DND-41 (cell line): ENCODE results near the gene ZSCAN12.
A peak's percentile ranks its signal among the peaks of the same experiment; 100 is the strongest.

Source experiments
- ATAC-seq: fragments of 200-7000 bp; cut with Tn5 transposase; 3 replicates; pipeline ENCODE4 v1.9.1; 2021; ENCODE audit warnings: low read depth; ENCODE audit not compliant: insufficient read depth
- DNase-seq: peaks from one replicate; pipeline ENCODE4 v3.0.0-alpha.2; 2020
- H2AFZ ChIP-seq: 2 replicates; pipeline ENCODE4 v1.6.0; 2012; ENCODE audit warnings: low read depth, low read length
- H3K27ac ChIP-seq: 2 replicates; pipeline ENCODE4 v1.5.1; 2012; ENCODE audit warnings: low read length, inconsistent platforms
- H3K27me3 ChIP-seq: fragments of 200-600 bp; sonication (generic); 2 replicates; pipeline ENCODE4 v1.6.0; 2012; ENCODE audit warnings: low read length, mild to moderate bottlenecking, inconsistent platforms; ENCODE audit not compliant: insufficient read depth, poor library complexity
- H3K36me3 ChIP-seq: 2 replicates; pipeline ENCODE4 v1.5.1; 2012; ENCODE audit warnings: low read length, inconsistent platforms; ENCODE audit not compliant: insufficient read depth
- H3K4me1 ChIP-seq: 2 replicates; pipeline ENCODE4 v1.5.1; 2012; ENCODE audit warnings: mild to moderate bottlenecking, low read length; ENCODE audit not compliant: insufficient read depth
- H3K4me2 ChIP-seq: 2 replicates; pipeline ENCODE4 v1.6.0; 2012; ENCODE audit warnings: mild to moderate bottlenecking, moderate library complexity, low read length, inconsistent platforms; ENCODE audit not compliant: insufficient read depth
- H3K4me3 ChIP-seq, 2 experiments: fragments of 200-600 bp in 1 of 2; shearing (Covaris generic) in 1 of 2; 2 replicates each; pipeline ENCODE4 v1.5.1; 2012 to 2016; ENCODE audit warnings: inconsistent platforms in 2 of 2, low read length in 2 of 2, mild to moderate bottlenecking in 2 of 2, low read depth in 1 of 2, moderate library complexity in 1 of 2
- H3K79me2 ChIP-seq: 2 replicates; pipeline ENCODE4 v1.6.0; 2012; ENCODE audit warnings: low read length, inconsistent platforms; ENCODE audit not compliant: insufficient read depth
- H3K9ac ChIP-seq: 2 replicates; pipeline ENCODE4 v1.6.0; 2012; ENCODE audit warnings: low read depth, mild to moderate bottlenecking, inconsistent platforms, low read length, moderate library complexity
- H3K9me3 ChIP-seq: 2 replicates; pipeline ENCODE4 v1.5.1; 2012; ENCODE audit warnings: low read length, moderate library complexity, mild to moderate bottlenecking, inconsistent platforms; ENCODE audit not compliant: insufficient read depth, severe bottlenecking
- H4K20me1 ChIP-seq: 2 replicates; pipeline ENCODE4 v1.6.0; 2012; ENCODE audit warnings: low read length; ENCODE audit not compliant: insufficient read depth
- EZH2 ChIP-seq: IDR thresholded peaks from 3 replicates; pipeline ENCODE4 v1.6.1; 2012; ENCODE audit warnings: borderline replicate concordance, low read depth, mild to moderate bottlenecking, moderate library complexity, low read length, inconsistent platforms; ENCODE audit not compliant: severe bottlenecking
- TF ChIP-seq, protein P1 (sequence below): IDR thresholded peaks from 2 replicates; pipeline ENCODE4 v1.5.1; 2012; ENCODE audit warnings: borderline replicate concordance, low read length, moderate library complexity, mild to moderate bottlenecking; ENCODE audit not compliant: poor library complexity, severe bottlenecking; ENCODE audit errors: extremely low read depth

ZSCAN12 gene

DNA sequence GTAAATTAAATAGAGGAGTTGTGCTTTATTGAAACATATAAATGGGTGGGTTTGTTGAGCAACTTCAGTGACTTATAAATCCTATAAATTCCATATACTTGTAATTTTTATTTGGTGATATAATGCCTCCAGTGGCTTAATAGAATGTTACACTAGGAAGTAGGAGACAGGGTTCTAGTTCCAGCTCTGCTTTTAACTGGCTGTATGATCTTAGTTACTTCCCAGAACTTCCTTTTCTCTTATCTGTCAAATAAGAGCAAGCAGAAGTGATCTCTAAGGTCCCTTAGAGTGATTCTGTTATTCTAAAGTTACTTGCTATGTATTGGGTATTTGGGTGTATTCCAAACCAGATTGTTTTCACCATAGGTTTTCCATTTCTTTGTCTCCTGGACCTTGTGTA is 33.6 kb upstream of the ZSCAN12 start:
- Histone ChIP-seq H3K4me3 (no peak overlapping the region), H3K27me3 (no peaks in the 10 kb centered on the region), H2AFZ (no peak overlapping the region), H3K4me2 (no peak overlapping the region), H3K36me3 (peaks cover 15% of the 10 kb centered on the region; the same call in 1 of the 2 replicates), H4K20me1 (no peaks in the 10 kb centered on the region), H3K9me3 (no peaks in the 10 kb centered on the region), H3K79me2 (no peaks in the 10 kb centered on the region), H3K27ac (no peak overlapping the region), H3K4me1 (no peaks in the 10 kb centered on the region), H3K9ac (no peak overlapping the region)
- ATAC-seq = no peak
- DNase-seq = no peak
- TF ChIP-seq, protein P1, sequence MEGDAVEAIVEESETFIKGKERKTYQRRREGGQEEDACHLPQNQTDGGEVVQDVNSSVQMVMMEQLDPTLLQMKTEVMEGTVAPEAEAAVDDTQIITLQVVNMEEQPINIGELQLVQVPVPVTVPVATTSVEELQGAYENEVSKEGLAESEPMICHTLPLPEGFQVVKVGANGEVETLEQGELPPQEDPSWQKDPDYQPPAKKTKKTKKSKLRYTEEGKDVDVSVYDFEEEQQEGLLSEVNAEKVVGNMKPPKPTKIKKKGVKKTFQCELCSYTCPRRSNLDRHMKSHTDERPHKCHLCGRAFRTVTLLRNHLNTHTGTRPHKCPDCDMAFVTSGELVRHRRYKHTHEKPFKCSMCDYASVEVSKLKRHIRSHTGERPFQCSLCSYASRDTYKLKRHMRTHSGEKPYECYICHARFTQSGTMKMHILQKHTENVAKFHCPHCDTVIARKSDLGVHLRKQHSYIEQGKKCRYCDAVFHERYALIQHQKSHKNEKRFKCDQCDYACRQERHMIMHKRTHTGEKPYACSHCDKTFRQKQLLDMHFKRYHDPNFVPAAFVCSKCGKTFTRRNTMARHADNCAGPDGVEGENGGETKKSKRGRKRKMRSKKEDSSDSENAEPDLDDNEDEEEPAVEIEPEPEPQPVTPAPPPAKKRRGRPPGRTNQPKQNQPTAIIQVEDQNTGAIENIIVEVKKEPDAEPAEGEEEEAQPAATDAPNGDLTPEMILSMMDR = no peak
- TF ChIP-seq EZH2 = no peak

DNA sequence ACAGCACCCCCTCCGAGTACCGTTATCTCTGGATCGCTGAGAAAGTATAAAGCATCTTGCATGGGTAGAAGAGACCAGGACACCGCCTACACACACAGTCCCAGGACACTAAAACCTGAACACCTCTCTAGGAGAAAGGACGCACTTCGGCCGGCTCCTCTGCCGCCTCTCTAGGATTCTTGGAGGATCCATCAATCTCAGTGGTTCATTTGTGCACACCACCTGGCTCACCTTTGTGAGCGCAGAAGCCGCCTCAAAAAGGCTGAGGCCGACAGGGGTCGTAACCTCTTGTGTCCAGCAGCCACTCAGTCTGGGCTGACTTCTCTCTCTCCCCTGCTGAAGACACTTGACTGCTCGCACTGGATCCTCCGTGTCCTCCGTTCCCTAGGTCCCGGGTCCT is 30.2 kb upstream of the ZSCAN12 start:
- H3K9me3 ChIP-seq = no peaks in the 10 kb centered on the region
- no peak overlapping the region for H3K4me3 ChIP-seq
- no peaks in the 10 kb centered on the region for H3K79me2 ChIP-seq
- TF ChIP-seq EZH2 = no peak
- no peaks in the 10 kb centered on the region for H3K27me3 ChIP-seq
- ATAC-seq (no peak), DNase-seq (no peak)
- H3K4me1 ChIP-seq = no peaks in the 10 kb centered on the region
- H2AFZ ChIP-seq = no peak overlapping the region
- no peak overlapping the region for H3K9ac ChIP-seq
- H3K36me3 ChIP-seq = peaks cover 3% of the 10 kb centered on the region; the same call in 1 of the 2 replicates
- no peak overlapping the region for H3K27ac ChIP-seq
- no peak overlapping the region for H3K4me2 ChIP-seq
- no peaks in the 10 kb centered on the region for H4K20me1 ChIP-seq

DNA sequence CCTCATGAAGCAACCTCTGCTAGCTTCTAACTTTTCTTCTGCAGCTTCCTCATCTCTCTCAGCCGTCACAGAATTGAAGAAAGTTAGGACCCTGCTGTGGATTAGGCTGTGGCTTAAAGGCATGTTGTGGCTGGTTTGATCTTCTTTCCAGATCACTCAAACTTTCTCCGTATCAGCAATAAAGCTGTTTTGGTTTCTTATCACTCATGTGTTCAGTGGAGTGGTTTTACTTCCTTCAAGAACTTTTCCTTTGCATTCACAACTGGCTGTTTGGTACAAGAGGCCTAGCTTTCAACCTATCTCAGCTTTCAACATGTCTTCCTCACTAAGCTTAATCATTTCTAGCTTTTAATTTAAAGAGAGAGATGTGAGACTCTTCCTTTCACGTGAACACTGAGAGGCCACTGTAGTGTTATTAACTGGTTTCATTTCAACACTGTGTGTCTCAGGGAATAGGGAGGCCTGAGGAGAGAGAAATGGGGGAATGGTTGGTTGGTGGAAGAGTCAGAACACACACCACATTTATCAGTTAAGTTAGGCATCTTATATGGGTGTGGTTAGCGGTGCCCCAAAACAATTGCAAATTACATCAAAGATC is 26.5 kb upstream of the ZSCAN12 start:
- Histone ChIP-seq H3K36me3 (no peaks in the 10 kb centered on the region), H2AFZ (no peak overlapping the region), H3K4me3 (no peak overlapping the region), H3K27ac (no peak overlapping the region), H3K79me2 (no peaks in the 10 kb centered on the region), H3K4me1 (no peaks in the 10 kb centered on the region), H3K9ac (no peak overlapping the region), H3K27me3 (no peaks in the 10 kb centered on the region), H4K20me1 (no peaks in the 10 kb centered on the region), H3K9me3 (no peaks in the 10 kb centered on the region), H3K4me2 (no peak overlapping the region)
- TF ChIP-seq EZH2 = no peak
- TF ChIP-seq, protein P1 = no peak
- ATAC-seq = peak; percentile 31; the same call in 2 of the 3 replicates
- no peak for DNase-seq

DNA sequence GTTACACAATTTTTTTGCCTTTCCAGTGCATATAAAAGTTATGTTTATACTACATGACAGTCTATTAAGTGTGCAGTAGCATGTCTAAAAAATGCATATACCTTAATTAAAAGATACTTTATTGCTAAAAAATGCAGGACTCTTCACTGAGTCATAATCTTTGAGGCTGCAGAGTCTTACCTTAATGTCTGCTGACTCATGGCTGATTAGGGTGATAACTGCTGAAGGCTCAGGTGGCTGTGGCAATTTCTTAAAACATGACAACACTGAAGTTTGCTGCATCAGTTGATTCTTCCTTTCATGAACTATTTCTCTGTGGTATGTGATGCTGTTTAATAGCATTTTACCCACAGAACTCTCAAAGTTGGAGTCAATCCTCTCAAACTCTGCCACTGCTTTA is 24.6 kb upstream of the ZSCAN12 start:
- ATAC-seq (no peak), DNase-seq (no peak)
- Histone ChIP-seq H3K27ac (no peak overlapping the region), H3K4me3 (no peak overlapping the region), H3K4me2 (no peak overlapping the region), H3K36me3 (no peaks in the 10 kb centered on the region), H3K9me3 (no peaks in the 10 kb centered on the region), H3K4me1 (no peaks in the 10 kb centered on the region), H3K9ac (no peak overlapping the region), H4K20me1 (no peaks in the 10 kb centered on the region), H3K79me2 (no peaks in the 10 kb centered on the region), H3K27me3 (no peaks in the 10 kb centered on the region), H2AFZ (no peak overlapping the region)
- TF ChIP-seq, protein P1 = no peak
